HG03457 (cell line): ENCODE results near the gene ABLIM2.
"Not testable (repeated sequence)": the region's sequence is repeated elsewhere in the genome, so short reads cannot be mapped to it uniquely, and the experiment has no call there.

Experiments
- ATAC-seq: cut with Tn5 transposase; IDR thresholded peaks from one replicate; pipeline ENCODE4 v1.9.1; 2021; ENCODE audit warnings: moderate number of reproducible peaks; ENCODE audit not compliant: unreplicated experiment

Gene ABLIM2

DNA sequence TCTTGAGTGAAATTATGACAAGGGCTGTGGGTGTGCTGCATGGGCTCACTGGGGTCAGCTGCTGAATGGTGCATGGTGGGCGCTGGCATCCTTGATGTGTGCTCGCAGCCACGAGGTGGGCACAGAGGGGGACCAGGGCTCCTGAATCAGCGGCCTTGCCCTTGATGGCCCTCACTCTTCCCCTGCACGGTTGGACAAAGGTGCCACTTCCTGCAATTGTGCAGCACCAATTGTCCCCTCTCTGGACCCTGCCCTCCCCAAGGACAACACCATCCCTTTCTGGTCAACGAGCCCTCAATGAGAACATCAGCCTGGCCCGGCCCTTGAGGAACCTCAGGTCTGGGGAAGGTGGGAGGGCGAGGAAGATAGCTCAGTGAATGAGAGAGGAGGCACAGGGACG lies 16.1 kb downstream of the ABLIM2 start:
- ATAC-seq = no peak

DNA sequence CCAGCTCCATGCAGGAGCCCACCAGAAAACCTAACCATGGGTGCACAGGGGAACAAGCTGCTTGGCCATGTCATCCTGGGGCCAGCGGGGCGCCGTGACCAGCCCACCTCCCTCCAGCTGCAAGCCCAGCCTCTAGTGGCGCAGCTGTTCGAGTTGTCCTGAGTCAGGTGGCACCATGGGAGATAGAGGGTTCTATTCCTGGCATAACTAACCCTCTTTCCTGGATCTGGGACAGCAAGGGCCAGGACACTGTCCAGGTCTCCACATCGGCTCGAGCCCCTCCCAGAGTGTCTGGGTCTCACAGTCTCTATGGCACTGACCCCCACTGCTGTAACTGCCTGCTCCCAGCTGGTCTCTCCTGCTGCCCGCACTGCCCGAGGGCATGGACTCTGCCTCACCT lies 16.7 kb downstream of the ABLIM2 start:
- ATAC-seq = no peak

GRCh38 chr4:8140915-8141314 lies 17.7 kb downstream of the ABLIM2 start:
- ATAC-seq = no peak

GRCh38 chr4:8139726-8140125 lies 18.9 kb downstream of the ABLIM2 start:
- not testable (repeated sequence) for ATAC-seq

- ATAC-seq = no peak
These were observed 21.5 kb downstream of the ABLIM2 start for GRCh38 chr4:8136972-8137710.

- no peak for ATAC-seq
These were observed 22.1 kb downstream of the ABLIM2 start for GRCh38 chr4:8136529-8136928.

- ATAC-seq = no peak
These were observed 22.9 kb downstream of the ABLIM2 start for GRCh38 chr4:8135666-8136065.

- ATAC-seq = no peak
These were observed 24.6 kb downstream of the ABLIM2 start for GRCh38 chr4:8133897-8134563.

GRCh38 chr4:8132947-8133705 lies 25.5 kb downstream of the ABLIM2 start:
- ATAC-seq = no peak

DNA sequence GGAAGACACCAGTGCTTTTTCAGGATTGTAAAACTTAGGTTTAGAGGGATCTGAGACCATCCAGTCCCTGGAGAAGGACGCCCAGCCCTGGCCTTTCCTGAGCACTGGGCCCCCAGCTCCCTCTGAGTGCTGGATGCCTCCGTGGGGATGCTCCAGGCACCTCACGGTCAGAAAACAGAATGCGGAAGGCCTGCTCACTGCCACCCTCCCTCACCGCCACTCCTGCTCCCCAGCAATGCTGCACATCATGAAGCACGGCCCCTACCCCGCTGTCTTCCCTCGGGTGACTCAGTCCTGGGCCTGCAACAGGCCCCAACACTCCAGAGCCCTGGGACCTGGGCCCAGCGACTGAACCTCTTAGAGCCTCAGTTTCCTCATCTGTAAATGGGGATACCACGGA lies 26.2 kb downstream of the ABLIM2 start:
- no peak for ATAC-seq

GRCh38 chr4:8131826-8132225 lies 26.8 kb downstream of the ABLIM2 start:
- no peak for ATAC-seq

DNA sequence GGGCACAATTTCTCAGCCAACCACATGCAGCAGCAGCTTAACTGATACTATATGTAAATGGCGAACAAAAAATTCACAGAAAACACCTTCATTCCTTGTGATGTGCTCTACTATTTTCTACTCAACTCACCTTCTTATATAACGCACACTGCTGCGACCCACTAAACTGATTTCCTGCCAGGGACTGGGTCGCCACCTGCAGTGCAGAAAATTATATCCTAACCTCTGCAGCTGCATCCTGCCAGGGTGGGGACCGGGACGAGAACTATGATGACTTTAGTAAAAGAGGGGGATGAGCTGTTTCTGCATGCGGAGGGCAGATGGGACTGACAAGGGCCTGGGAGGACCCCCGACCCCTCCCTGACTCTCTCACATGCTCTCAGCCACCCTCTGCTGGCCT lies 27.4 kb downstream of the ABLIM2 start:
- ATAC-seq = no peak

- no peak for ATAC-seq
These were observed 28.1 kb downstream of the ABLIM2 start for GRCh38 chr4:8130346-8131066.

- ATAC-seq = no peak
These were observed 28.8 kb downstream of the ABLIM2 start for GRCh38 chr4:8129785-8130184.

- ATAC-seq = no peak
These were observed 29.5 kb downstream of the ABLIM2 start for GRCh38 chr4:8129136-8129535.

DNA sequence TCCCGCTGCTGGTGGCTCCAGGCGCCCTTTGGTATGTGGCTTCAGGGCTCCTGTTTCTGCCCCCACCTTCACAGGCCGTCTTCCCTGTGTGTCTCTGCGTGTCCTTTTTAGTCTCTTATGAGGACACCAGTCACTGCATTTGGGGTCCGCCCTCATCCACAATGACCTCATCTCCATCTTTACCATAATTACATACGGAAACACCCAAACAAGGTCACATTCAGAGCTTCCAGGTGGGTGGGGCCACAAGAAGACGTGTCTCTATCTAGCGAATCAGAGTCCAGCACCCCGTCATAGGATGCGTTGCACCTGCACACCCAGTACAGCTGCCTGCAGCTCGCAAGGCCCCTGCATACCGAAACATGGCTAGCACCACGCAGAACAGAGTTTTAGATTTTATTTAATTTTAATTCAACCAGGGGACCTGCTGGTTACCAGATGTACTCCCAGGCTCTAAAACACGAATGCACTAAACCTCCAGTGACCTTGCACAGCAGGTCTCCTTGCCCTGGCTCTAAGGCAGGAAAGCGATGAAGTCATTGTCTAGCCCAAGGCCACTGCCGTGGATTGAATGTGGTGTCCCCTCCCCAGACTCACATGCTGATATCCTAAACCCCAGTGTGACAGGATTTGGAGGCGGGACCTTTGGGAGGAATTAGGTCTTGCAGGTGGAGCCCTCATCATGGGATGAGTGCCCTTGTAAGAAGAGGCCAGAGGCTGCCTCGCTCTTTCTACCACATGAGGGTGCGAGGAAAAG lies 30.3 kb downstream of the ABLIM2 start:
- no peak for ATAC-seq

GRCh38 chr4:8127051-8127826 lies 31.4 kb downstream of the ABLIM2 start:
- no peak for ATAC-seq

- ATAC-seq = no peak
These were observed 32.1 kb downstream of the ABLIM2 start for GRCh38 chr4:8126523-8126922.

DNA sequence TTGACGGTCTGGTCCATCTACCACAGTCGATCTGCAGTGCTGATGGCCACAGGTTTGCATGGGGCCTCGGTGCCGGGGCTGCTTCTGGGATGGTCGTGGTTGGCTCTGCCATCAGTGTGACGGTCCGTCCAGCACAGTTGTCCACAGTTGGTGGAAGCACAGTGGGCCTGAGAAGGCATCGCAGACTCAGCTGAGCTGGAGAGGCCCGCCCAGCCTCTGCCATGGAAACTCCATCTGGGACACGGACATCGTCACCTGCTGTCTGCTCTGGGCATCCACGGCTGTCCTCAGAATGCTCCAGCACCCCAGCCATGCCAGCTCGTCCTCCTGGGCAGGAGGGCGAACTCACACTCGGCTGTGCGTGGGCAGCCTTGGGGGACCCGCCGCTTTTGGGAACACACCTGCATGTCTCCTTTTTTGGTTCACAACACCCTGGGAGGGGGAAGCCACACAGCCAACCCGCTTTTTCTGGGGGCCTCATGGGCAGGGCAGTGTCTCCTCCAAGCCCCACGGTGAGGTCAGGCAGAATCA lies 33.0 kb downstream of the ABLIM2 start:
- no peak for ATAC-seq

- no peak for ATAC-seq
These were observed 34.7 kb downstream of the ABLIM2 start for GRCh38 chr4:8123870-8124269.
